Measurements from ENCODE around the gene TMEM154.

TMEM154 gene

DNA sequence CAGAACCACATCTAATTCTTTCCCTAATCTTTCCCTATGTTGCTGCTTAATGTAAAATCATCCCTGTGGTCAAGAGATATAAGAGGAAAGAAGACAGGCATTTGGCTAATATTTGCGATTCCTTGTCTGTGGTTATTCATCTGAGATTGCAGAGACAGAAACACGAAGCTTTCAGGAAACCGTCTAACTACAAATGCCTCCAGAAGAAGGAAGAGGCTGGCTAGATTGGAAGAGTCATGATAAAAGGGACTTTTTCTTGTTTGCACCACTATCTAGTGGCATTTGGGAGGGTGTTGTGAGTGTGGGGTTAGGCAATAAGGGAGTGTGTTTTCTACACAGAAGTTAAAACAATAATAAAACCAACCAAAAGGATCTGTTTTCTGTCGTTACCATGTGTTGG is 43.9 kb downstream of the TMEM154 start:
- no peaks in the 10 kb centered on the region for H3K36me3 Mint-ChIP-seq (ENCODE audit: low read depth)
- H3K27me3 Mint-ChIP-seq (ENCODE audit: low read depth), result no peaks in the 10 kb centered on the region
- no peaks in the 10 kb centered on the region for H3K4me1 Mint-ChIP-seq
- H3K4me3 Mint-ChIP-seq, result no peak overlapping the region
- no peak overlapping the region for H3K27ac Mint-ChIP-seq
- TF ChIP-seq, protein P1, sequence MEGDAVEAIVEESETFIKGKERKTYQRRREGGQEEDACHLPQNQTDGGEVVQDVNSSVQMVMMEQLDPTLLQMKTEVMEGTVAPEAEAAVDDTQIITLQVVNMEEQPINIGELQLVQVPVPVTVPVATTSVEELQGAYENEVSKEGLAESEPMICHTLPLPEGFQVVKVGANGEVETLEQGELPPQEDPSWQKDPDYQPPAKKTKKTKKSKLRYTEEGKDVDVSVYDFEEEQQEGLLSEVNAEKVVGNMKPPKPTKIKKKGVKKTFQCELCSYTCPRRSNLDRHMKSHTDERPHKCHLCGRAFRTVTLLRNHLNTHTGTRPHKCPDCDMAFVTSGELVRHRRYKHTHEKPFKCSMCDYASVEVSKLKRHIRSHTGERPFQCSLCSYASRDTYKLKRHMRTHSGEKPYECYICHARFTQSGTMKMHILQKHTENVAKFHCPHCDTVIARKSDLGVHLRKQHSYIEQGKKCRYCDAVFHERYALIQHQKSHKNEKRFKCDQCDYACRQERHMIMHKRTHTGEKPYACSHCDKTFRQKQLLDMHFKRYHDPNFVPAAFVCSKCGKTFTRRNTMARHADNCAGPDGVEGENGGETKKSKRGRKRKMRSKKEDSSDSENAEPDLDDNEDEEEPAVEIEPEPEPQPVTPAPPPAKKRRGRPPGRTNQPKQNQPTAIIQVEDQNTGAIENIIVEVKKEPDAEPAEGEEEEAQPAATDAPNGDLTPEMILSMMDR (IDR thresholded peaks at IDR 0.05; ENCODE audit: unreplicated experiment in 3 of 3), result no peak
- H3K9me3 Mint-ChIP-seq, result no peaks in the 10 kb centered on the region

DNA sequence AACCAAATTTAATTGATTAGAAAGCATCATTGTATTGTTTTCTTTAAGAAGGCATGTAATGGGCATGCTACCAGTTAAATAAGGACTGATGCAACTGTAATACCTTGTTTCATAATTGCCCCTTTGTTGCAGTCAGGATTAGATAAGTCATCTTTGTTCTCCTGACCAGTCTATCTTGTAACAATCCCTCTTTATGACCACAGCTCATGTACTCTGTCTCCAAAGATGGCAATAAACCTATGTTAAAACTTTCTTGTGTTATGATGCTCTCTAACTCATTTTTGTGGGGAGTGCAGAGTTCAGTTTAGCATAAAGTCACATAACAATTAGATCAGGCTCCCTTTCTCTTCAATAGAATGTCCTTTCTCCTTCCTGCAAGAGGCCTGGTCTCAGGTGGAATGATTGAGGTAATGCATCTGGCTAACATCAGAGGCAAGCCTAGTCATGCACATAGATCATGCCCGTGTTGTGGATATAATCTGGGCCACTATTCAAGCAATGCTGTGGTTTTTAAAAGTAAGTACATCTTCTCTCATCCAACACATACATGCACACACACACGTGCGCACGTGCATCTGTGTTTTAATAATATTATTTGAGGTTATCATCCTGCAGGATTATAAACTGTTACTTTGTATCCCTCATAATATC is 45.6 kb downstream of the TMEM154 start:
- H3K27me3 Mint-ChIP-seq (ENCODE audit: low read depth), result no peaks in the 10 kb centered on the region

DNA sequence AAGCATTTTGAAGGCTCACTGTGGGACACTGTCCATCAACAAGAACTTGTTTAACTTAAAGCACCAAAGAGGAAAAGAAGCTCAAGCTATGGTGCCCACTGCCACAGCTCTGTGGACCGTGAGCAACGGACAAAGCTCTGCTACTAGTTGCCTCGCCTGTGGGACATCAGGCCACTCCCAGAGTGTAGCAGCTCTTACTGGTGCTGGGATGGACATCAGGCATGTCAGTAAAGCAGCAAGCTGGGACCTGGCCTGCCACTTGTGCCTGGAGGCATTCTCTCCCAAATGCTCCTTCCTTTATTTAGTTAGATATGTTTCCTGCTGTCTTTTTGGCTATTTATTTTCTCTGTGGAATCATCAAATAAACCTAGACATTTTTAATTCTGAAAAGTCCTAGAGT is 46.7 kb downstream of the TMEM154 start:
- TF ChIP-seq, protein P1 (IDR thresholded peaks at IDR 0.05; ENCODE audit: unreplicated experiment in 3 of 3), result no peak
- no peaks in the 10 kb centered on the region for H3K4me1 Mint-ChIP-seq

More for the DNA sequence above, 45.6 kb downstream of the TMEM154 start:
- Mint-ChIP-seq H3K27ac (no peak overlapping the region), H3K9me3 (peaks cover 4% of the 10 kb centered on the region), H3K4me1 (no peaks in the 10 kb centered on the region), H3K4me3 (no peak overlapping the region), H3K36me3 (ENCODE audit: low read depth) (no peaks in the 10 kb centered on the region)
- TF ChIP-seq, protein P1 (IDR thresholded peaks at IDR 0.05; ENCODE audit: unreplicated experiment in 3 of 3), result no peak

DNA sequence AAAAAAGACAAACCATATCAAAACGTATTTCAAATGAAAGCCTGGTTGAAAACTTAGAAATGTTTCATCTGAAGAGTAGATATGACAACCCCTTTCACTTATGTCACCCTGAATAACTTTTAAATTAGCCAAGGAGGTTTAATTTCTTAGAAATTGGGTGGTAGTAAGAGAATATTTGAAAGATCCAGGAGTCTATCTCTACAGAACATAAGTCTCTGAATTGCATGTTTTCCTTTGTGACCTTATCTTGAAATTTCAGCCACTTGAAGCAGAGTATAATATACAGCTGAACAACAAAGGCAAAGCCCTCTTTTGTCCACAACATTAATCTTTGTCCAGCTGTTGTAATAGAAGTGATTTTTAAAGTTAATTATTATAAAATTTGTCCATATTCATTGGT is 49.5 kb downstream of the TMEM154 start:
- Mint-ChIP-seq H3K36me3 (ENCODE audit: low read depth) (no peaks in the 10 kb centered on the region), H3K4me1 (no peaks in the 10 kb centered on the region), H3K27ac (no peak overlapping the region), H3K27me3 (ENCODE audit: low read depth) (no peaks in the 10 kb centered on the region), H3K9me3 (peaks cover 4% of the 10 kb centered on the region), H3K4me3 (no peak overlapping the region)
- TF ChIP-seq, protein P1 (IDR thresholded peaks at IDR 0.05; ENCODE audit: unreplicated experiment in 3 of 3), result no peak

More for the DNA sequence above, 46.7 kb downstream of the TMEM154 start:
- H3K36me3 Mint-ChIP-seq (ENCODE audit: low read depth), result no peaks in the 10 kb centered on the region
- no peaks in the 10 kb centered on the region for H3K27me3 Mint-ChIP-seq (ENCODE audit: low read depth)
- H3K4me3 Mint-ChIP-seq, result no peak overlapping the region
- H3K27ac Mint-ChIP-seq, result no peak overlapping the region
- peaks cover 4% of the 10 kb centered on the region for H3K9me3 Mint-ChIP-seq

DNA sequence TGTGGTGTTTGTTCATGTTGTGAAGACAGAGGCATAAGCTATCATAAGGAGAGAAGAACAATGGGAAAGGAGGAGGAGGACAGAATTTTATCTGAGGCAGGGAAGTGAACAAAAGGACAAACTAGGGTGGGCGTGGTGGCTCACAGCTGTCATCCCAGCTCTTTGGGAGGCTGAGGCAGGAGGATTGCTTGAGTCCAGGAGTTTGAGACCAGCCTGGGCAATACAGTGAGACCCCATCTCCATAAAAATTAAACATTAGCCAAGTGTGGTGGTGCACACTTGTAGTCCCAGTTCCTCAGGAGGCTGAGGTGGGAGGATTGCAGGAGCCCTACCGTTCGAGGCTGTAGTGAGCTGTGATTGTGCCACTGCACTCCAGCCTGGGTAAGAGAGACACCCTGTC is 49.9 kb downstream of the TMEM154 start:
- TF ChIP-seq, protein P1 (IDR thresholded peaks at IDR 0.05; ENCODE audit: unreplicated experiment in 3 of 3), result no peak
- no peak overlapping the region for H3K27ac Mint-ChIP-seq
- H3K4me3 Mint-ChIP-seq, result no peak overlapping the region
- H3K27me3 Mint-ChIP-seq (ENCODE audit: low read depth), result no peaks in the 10 kb centered on the region
- H3K9me3 Mint-ChIP-seq, result peaks cover 4% of the 10 kb centered on the region
- no peaks in the 10 kb centered on the region for H3K4me1 Mint-ChIP-seq
- no peaks in the 10 kb centered on the region for H3K36me3 Mint-ChIP-seq (ENCODE audit: low read depth)

DNA sequence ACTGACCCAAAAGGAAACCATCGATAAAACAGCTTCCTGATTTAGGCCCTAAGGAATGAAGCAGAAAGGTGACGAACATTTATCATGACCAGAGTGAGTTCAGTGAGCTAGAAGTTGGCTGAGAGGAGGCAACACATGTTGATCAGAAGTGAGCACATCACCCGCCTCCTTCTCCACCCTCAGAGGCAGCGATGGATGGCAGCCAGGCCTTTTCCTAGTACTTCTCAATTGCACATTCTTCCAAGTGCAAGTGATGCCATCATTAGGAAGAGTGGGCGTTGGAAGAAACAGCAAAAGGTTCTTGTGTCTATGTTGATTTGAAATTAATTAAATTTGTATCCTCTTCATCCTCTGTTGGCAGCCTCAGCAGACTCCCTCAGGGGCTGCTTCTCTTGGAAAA is 51.7 kb downstream of the TMEM154 start:
- Mint-ChIP-seq H3K36me3 (ENCODE audit: low read depth) (no peaks in the 10 kb centered on the region), H3K4me3 (no peak overlapping the region), H3K27ac (no peak overlapping the region), H3K4me1 (no peaks in the 10 kb centered on the region), H3K9me3 (peaks cover 4% of the 10 kb centered on the region), H3K27me3 (ENCODE audit: low read depth) (no peaks in the 10 kb centered on the region)
- TF ChIP-seq, protein P1 (IDR thresholded peaks at IDR 0.05; ENCODE audit: unreplicated experiment in 3 of 3), result no peak
